ENCODE results near the gene DEPP1. TPM values are rescaled to one million over a fixed set of nuclear protein-coding genes. Genes with fewer than 3 reads are reported as not detected.

DEPP1 gene
- total and polyA plus RNA-seq, 2 of the 13 experiments (the other 11 are each of a cell fraction or from before 2014, with no cell fraction given) = 14.8 to 270 TPM

- TF ChIP-seq ATF6 (CRISPR knock-in tag; conservative IDR thresholded peaks at IDR 0.05) = no peak
- TF ChIP-seq, protein P1, sequence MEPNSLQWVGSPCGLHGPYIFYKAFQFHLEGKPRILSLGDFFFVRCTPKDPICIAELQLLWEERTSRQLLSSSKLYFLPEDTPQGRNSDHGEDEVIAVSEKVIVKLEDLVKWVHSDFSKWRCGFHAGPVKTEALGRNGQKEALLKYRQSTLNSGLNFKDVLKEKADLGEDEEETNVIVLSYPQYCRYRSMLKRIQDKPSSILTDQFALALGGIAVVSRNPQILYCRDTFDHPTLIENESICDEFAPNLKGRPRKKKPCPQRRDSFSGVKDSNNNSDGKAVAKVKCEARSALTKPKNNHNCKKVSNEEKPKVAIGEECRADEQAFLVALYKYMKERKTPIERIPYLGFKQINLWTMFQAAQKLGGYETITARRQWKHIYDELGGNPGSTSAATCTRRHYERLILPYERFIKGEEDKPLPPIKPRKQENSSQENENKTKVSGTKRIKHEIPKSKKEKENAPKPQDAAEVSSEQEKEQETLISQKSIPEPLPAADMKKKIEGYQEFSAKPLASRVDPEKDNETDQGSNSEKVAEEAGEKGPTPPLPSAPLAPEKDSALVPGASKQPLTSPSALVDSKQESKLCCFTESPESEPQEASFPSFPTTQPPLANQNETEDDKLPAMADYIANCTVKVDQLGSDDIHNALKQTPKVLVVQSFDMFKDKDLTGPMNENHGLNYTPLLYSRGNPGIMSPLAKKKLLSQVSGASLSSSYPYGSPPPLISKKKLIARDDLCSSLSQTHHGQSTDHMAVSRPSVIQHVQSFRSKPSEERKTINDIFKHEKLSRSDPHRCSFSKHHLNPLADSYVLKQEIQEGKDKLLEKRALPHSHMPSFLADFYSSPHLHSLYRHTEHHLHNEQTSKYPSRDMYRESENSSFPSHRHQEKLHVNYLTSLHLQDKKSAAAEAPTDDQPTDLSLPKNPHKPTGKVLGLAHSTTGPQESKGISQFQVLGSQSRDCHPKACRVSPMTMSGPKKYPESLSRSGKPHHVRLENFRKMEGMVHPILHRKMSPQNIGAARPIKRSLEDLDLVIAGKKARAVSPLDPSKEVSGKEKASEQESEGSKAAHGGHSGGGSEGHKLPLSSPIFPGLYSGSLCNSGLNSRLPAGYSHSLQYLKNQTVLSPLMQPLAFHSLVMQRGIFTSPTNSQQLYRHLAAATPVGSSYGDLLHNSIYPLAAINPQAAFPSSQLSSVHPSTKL (CRISPR knock-in tag; IDR thresholded peaks at IDR 0.05) = peak; percentile 47; the same call in 1 of the 2 replicates
- TF ChIP-seq, protein P2, sequence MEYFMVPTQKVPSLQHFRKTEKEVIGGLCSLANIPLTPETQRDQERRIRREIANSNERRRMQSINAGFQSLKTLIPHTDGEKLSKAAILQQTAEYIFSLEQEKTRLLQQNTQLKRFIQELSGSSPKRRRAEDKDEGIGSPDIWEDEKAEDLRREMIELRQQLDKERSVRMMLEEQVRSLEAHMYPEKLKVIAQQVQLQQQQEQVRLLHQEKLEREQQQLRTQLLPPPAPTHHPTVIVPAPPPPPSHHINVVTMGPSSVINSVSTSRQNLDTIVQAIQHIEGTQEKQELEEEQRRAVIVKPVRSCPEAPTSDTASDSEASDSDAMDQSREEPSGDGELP (IDR thresholded peaks at IDR 0.05; ENCODE audit: borderline replicate concordance, low read depth) = peak; percentile 60; the same call in 1 of the 2 replicates
- TF ChIP-seq, protein P3, sequence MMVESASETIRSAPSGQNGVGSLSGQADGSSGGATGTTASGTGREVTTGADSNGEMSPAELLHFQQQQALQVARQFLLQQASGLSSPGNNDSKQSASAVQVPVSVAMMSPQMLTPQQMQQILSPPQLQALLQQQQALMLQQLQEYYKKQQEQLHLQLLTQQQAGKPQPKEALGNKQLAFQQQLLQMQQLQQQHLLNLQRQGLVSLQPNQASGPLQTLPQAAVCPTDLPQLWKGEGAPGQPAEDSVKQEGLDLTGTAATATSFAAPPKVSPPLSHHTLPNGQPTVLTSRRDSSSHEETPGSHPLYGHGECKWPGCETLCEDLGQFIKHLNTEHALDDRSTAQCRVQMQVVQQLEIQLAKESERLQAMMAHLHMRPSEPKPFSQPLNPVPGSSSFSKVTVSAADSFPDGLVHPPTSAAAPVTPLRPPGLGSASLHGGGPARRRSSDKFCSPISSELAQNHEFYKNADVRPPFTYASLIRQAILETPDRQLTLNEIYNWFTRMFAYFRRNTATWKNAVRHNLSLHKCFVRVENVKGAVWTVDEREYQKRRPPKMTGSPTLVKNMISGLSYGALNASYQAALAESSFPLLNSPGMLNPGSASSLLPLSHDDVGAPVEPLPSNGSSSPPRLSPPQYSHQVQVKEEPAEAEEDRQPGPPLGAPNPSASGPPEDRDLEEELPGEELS (CRISPR knock-in tag; IDR thresholded peaks at IDR 0.05) = peak; percentile 9; the same call in 1 of the 2 replicates
- TF ChIP-seq NFE2L2 (IDR thresholded peaks at IDR 0.05; ENCODE audit: low read length) = no peak
- 0 out of 2 replicates have a peak, but pooled peaks have one; percentile 9 for TF ChIP-seq EEA1 (CRISPR knock-in tag; IDR thresholded peaks at IDR 0.05; ENCODE audit: borderline replicate concordance)
- 0 out of 2 replicates have a peak, but pooled peaks have one; percentile 21 for TF ChIP-seq MZF1 (CRISPR knock-in tag; IDR thresholded peaks at IDR 0.05; ENCODE audit: borderline replicate concordance)
- TF ChIP-seq NFKB2 (CRISPR knock-in tag; IDR thresholded peaks at IDR 0.05; ENCODE audit: borderline replicate concordance) = 0 out of 2 replicates have a peak, but pooled peaks have one; percentile 15
- TF ChIP-seq TBX2 (CRISPR knock-in tag; IDR thresholded peaks at IDR 0.05; ENCODE audit: borderline replicate concordance) = peak; percentile 63; the same call in 1 of the 2 replicates
- TF ChIP-seq KDM4B (CRISPR knock-in tag; IDR thresholded peaks at IDR 0.05) = peak; percentile 71; the same call in 1 of the 2 replicates
- TF ChIP-seq ZNF44 (CRISPR knock-in tag; IDR thresholded peaks at IDR 0.05) = no peak
- peak; percentile 67 for TF ChIP-seq NFYB (CRISPR knock-in tag; IDR thresholded peaks at IDR 0.05)
- peak; percentile 67 for TF ChIP-seq PHF21A (CRISPR knock-in tag; IDR thresholded peaks at IDR 0.05)
- no peak for TF ChIP-seq MYC (CRISPR knock-in tag; IDR thresholded peaks at IDR 0.05; ENCODE audit: borderline replicate concordance)
- TF ChIP-seq, protein P4, sequence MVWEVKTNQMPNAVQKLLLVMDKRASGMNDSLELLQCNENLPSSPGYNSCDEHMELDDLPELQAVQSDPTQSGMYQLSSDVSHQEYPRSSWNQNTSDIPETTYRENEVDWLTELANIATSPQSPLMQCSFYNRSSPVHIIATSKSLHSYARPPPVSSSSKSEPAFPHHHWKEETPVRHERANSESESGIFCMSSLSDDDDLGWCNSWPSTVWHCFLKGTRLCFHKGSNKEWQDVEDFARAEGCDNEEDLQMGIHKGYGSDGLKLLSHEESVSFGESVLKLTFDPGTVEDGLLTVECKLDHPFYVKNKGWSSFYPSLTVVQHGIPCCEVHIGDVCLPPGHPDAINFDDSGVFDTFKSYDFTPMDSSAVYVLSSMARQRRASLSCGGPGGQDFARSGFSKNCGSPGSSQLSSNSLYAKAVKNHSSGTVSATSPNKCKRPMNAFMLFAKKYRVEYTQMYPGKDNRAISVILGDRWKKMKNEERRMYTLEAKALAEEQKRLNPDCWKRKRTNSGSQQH (CRISPR knock-in tag; IDR thresholded peaks at IDR 0.05; ENCODE audit: low read depth) = 0 out of 2 replicates have a peak, but pooled peaks have one; percentile 71
- TF ChIP-seq NR2F1 (CRISPR knock-in tag; IDR thresholded peaks at IDR 0.05) = peak in 1 of 2 experiments; percentile 44; a peak in 2 of 4 replicates
- peak; percentile 29; the same call in 1 of the 2 replicates for TF ChIP-seq SAP130 (CRISPR knock-in tag; IDR thresholded peaks at IDR 0.05; ENCODE audit: low read depth)
Measured at GRCh38 chr10:44975431-44976331, 2.9 kb downstream of the DEPP1 start (continued).
